SK-N-SH (cell line): ENCODE data around the gene CLEC4G.

Experiments
- CHD2 ChIP-seq: fragments of 150-350 bp; IDR thresholded peaks from 2 replicates; pipeline ENCODE4 v1.6.1; 2018; ENCODE audit warnings: low read length; ENCODE audit not compliant: partially characterized antibody
- ELF1 ChIP-seq: IDR thresholded peaks from 2 replicates; pipeline ENCODE4 v1.4.0; 2012
- EZH2phosphoT487 ChIP-seq: fragments of 200-600 bp; sonication (generic); IDR thresholded peaks from 2 replicates; pipeline ENCODE4 v1.6.1; 2017; ENCODE audit warnings: low read depth, mixed run types, mild to moderate bottlenecking, antibody characterized with exemption, moderate library complexity, borderline replicate concordance
- FOSL2 ChIP-seq: IDR thresholded peaks from 2 replicates; pipeline ENCODE4 v1.4.0; 2012; ENCODE audit warnings: low read depth, mild to moderate bottlenecking, moderate library complexity, borderline replicate concordance
- JUND ChIP-seq: IDR thresholded peaks from 2 replicates; pipeline ENCODE4 v1.4.0; 2012
- MXI1 ChIP-seq: IDR thresholded peaks from 2 replicates; pipeline ENCODE4 v1.6.1; 2012; ENCODE audit warnings: mild to moderate bottlenecking, low read depth, low read length, improper control_type of control experiment
- POLR2AphosphoS5 ChIP-seq: IDR thresholded peaks from 2 replicates; pipeline ENCODE4 v1.6.1; 2012; ENCODE audit warnings: low read depth, low read length
- TAF1 ChIP-seq: IDR thresholded peaks from 2 replicates; pipeline ENCODE4 v1.6.1; 2012; ENCODE audit warnings: low read depth, mild to moderate bottlenecking, low read length, moderate library complexity, borderline replicate concordance
- YY1 ChIP-seq: IDR thresholded peaks from 2 replicates; pipeline ENCODE4 v1.4.0; 2012; ENCODE audit warnings: low read depth, mild to moderate bottlenecking
- TF ChIP-seq, protein P1 (sequence below): fragments of 200-600 bp; sonication (generic); IDR thresholded peaks from 2 replicates; pipeline ENCODE4 v1.6.1; 2017; ENCODE audit warnings: antibody characterized with exemption, mild to moderate bottlenecking, moderate library complexity
- TF ChIP-seq, protein P2 (sequence below): IDR thresholded peaks from 2 replicates; pipeline ENCODE4; 2012

DNA sequence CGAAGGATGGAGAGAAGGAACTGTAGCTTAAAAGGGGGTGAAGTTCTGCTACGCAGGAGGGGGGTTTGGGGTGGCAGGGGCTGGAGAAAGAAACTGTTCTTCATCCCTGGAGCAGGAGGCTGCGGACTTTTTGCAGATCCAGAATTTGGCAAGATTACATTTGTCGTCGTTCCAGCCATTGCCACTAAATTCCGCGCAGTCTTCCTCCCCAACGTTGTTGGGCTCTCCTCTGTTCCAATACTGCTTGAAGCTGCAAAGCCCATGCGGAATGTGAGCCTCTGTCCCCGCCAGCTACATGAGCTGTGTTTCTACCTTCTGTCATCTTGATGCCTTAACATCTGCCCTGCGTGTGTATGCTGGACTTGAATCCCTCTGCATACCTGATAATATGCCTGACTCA, 11.1 kb upstream of the CLEC4G start:
- TF ChIP-seq, protein P1, sequence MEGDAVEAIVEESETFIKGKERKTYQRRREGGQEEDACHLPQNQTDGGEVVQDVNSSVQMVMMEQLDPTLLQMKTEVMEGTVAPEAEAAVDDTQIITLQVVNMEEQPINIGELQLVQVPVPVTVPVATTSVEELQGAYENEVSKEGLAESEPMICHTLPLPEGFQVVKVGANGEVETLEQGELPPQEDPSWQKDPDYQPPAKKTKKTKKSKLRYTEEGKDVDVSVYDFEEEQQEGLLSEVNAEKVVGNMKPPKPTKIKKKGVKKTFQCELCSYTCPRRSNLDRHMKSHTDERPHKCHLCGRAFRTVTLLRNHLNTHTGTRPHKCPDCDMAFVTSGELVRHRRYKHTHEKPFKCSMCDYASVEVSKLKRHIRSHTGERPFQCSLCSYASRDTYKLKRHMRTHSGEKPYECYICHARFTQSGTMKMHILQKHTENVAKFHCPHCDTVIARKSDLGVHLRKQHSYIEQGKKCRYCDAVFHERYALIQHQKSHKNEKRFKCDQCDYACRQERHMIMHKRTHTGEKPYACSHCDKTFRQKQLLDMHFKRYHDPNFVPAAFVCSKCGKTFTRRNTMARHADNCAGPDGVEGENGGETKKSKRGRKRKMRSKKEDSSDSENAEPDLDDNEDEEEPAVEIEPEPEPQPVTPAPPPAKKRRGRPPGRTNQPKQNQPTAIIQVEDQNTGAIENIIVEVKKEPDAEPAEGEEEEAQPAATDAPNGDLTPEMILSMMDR = no peak
- TF ChIP-seq EZH2phosphoT487 (no peak), TAF1 (no peak), YY1 (no peak), FOSL2 (no peak), POLR2AphosphoS5 (no peak), CHD2 (no peak), MXI1 (no peak), ELF1 (no peak), JUND (no peak)
- TF ChIP-seq, protein P2, sequence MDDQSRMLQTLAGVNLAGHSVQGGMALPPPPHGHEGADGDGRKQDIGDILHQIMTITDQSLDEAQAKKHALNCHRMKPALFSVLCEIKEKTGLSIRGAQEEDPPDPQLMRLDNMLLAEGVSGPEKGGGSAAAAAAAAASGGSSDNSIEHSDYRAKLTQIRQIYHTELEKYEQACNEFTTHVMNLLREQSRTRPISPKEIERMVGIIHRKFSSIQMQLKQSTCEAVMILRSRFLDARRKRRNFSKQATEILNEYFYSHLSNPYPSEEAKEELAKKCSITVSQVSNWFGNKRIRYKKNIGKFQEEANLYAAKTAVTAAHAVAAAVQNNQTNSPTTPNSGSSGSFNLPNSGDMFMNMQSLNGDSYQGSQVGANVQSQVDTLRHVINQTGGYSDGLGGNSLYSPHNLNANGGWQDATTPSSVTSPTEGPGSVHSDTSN = no peak
